ENCODE data around the gene RNU5B-1. TPM values are rescaled to one million over a fixed set of nuclear protein-coding genes. Genes with fewer than 3 reads are reported as not detected.

Gene RNU5B-1
- total and polyA plus RNA-seq, 2 of the 8 experiments (the other 6 are each of a cell fraction or from before 2014, with no cell fraction given), result not detected

DNA sequence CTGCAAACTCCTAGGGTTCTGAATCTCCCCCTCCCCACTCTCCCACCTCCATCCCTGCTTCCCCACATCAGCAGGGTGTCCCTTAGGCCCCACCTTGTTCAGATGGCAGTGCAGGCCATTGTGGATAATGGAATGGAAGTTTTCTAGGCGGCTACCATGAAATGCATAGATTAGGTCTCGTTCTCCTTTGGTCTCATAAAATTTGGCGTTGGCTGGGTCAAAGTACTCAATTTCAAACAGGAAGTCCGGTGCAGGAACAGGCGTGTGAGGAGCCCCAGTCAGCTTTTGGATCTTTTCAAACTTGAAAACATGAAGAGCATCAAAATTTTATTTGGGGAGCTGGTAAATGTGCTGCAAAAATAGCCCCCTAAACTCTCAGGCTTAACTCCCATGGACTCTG lies 38.0 kb upstream of the RNU5B-1 start:
- Histone ChIP-seq H2AFZ (ENCODE audit: low read length) (no peak overlapping the region), H3K9me3 (ENCODE audit: insufficient read depth in 2 of 2, low read depth in 1 of 2, low read length in 1 of 2) (no peaks in the 10 kb centered on the region), H4K91ac (replicated peaks; ENCODE audit: insufficient read length, low read length) (no peak overlapping the region), H2AK5ac (ENCODE audit: low read depth, low read length) (no peak overlapping the region), H3K27ac (ENCODE audit: low read depth, low read length) (no peak overlapping the region), H4K5ac (ENCODE audit: insufficient read length, low read depth, low read length) (no peak overlapping the region), H4K20me1 (replicated peaks in 1 of 2; ENCODE audit: control insufficient read depth in 1 of 2, insufficient read depth in 2 of 2, low read length in 2 of 2) (no peaks in the 10 kb centered on the region), H3K79me2 (ENCODE audit: control insufficient read depth in 1 of 2, insufficient read depth in 2 of 2, low read length in 2 of 2) (no peaks in the 10 kb centered on the region), H3K4me1 (replicated peaks in 1 of 4; ENCODE audit: control insufficient read depth in 3 of 4, insufficient read depth in 4 of 4, low read length in 3 of 4) (peaks cover 3 to 12% (median 4%) of the 10 kb centered on the region in 4 experiments; a peak in 5 of 7 replicates), H3K14ac (ENCODE audit: insufficient read length) (no peak overlapping the region), H3K9ac (replicated peaks in 1 of 4; ENCODE audit: extremely low read depth in 1 of 4, low read depth in 3 of 4, low read length in 3 of 4) (no peak overlapping the region), H3K27me3 (replicated peaks in 1 of 4; ENCODE audit: control insufficient read depth in 3 of 4, extremely low read depth in 1 of 4, insufficient read depth in 3 of 4, low read length in 3 of 4) (no peaks in the 10 kb centered on the region), H3K36me3 (ENCODE audit: control insufficient read depth in 2 of 4, insufficient read depth in 4 of 4, low read length in 3 of 4) (no peaks in the 10 kb centered on the region), H2BK20ac (ENCODE audit: low read length) (no peak overlapping the region), H3K56ac (replicated peaks; ENCODE audit: insufficient read length, low read depth, low read length) (no peak overlapping the region), H2BK120ac (replicated peaks; ENCODE audit: low read depth, low read length) (no peak overlapping the region), H3K23ac (ENCODE audit: insufficient read length) (no peak overlapping the region), H3K4ac (replicated peaks; ENCODE audit: insufficient read length, low read depth, low read length) (no peak overlapping the region), H4K8ac (ENCODE audit: extremely low read depth, insufficient read depth, low read length) (no peak overlapping the region), H3K4me2 (ENCODE audit: insufficient read depth in 1 of 2, low read depth in 2 of 2, low read length in 2 of 2) (no peak overlapping the region), H2BK12ac (ENCODE audit: low read depth, low read length) (no peak overlapping the region), H2BK5ac (ENCODE audit: low read depth, low read length) (no peak overlapping the region), H3K23me2 (ENCODE audit: low read depth, low read length) (no peaks in the 10 kb centered on the region), H2BK15ac (ENCODE audit: low read length) (no peak overlapping the region), H3K79me1 (ENCODE audit: low read depth, low read length) (no peaks in the 10 kb centered on the region; the same call in 1 of the 2 replicates), H3K4me3 (ENCODE audit: extremely low read depth in 1 of 4, insufficient read depth in 2 of 4, low read depth in 3 of 4, low read length in 4 of 4) (no peak overlapping the region), H3K18ac (ENCODE audit: extremely low read depth, low read length) (no peak overlapping the region)
- CTCF ChIA-PET (ENCODE audit: partially characterized antibody), result interaction anchor here (1.1 to 3.0 kb wide), 4 partner anchors 19 to 55 kb away, joined by 3 to 16 read pairs (median 9); partner anchors contain the start of genes CILP and PARP16
- POLR2A ChIA-PET (ENCODE audit: partially characterized antibody), result interaction anchor here (1.3 to 2.7 kb wide), 3 partner anchors 10 to 39 kb away, joined by 3 to 8 read pairs (median 7); partner anchors contain the start of gene RNU5B-1
- 92% methylated on average over 5 of the region's 5 CpGs; no CpG with 5 or more reads in 1 of the 2 experiments for WGBS, 2 experiments (ENCODE audit: extremely low coverage in 1 of 2, insufficient coverage in 1 of 2, insufficient read length in 1 of 2, insufficient replicate concordance in 2 of 2, low coverage in 1 of 2, low lambda C conversion rate in 2 of 2, missing lambda C conversion rate in 1 of 2)
- DNase-seq (ENCODE audit: low read depth in 1 of 2, low spot score in 2 of 2) (no peak), FAIRE-seq (no peak)
- no peak for TF ChIP-seq SP1 (IDR thresholded peaks at IDR 0.05; ENCODE audit: low read depth, low read length)
- TF ChIP-seq CEBPB (IDR thresholded peaks at IDR 0.05; ENCODE audit: low read depth, low read length), result no peak
- no peak for TF ChIP-seq TCF12 (IDR thresholded peaks at IDR 0.05; ENCODE audit: low read depth, low read length)
- TF ChIP-seq POU5F1 (IDR thresholded peaks at IDR 0.05; ENCODE audit: low read depth, low read length), result no peak
- no peak for TF ChIP-seq BACH1 (IDR thresholded peaks at IDR 0.05; ENCODE audit: low read length)
- no peak for TF ChIP-seq HDAC2 (IDR thresholded peaks at IDR 0.05; ENCODE audit: borderline replicate concordance in 1 of 2, low read depth in 2 of 2, low read length in 2 of 2)
- no peak for TF ChIP-seq NRF1 (IDR thresholded peaks at IDR 0.05; ENCODE audit: low read depth, low read length)
- TF ChIP-seq, protein P1, sequence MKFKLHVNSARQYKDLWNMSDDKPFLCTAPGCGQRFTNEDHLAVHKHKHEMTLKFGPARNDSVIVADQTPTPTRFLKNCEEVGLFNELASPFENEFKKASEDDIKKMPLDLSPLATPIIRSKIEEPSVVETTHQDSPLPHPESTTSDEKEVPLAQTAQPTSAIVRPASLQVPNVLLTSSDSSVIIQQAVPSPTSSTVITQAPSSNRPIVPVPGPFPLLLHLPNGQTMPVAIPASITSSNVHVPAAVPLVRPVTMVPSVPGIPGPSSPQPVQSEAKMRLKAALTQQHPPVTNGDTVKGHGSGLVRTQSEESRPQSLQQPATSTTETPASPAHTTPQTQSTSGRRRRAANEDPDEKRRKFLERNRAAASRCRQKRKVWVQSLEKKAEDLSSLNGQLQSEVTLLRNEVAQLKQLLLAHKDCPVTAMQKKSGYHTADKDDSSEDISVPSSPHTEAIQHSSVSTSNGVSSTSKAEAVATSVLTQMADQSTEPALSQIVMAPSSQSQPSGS (IDR thresholded peaks at IDR 0.05; ENCODE audit: low read length), result no peak
- no peak for TF ChIP-seq SP4 (IDR thresholded peaks at IDR 0.05; ENCODE audit: low read length)
- TF ChIP-seq RXRA (IDR thresholded peaks at IDR 0.05; ENCODE audit: insufficient read depth, low read depth, low read length), result no peak
- TF ChIP-seq CHD1 (IDR thresholded peaks at IDR 0.05; ENCODE audit: low read depth, low read length), result no peak
- no peak for TF ChIP-seq RBBP5 (IDR thresholded peaks at IDR 0.05; ENCODE audit: borderline replicate concordance, low read depth, low read length)
- TF ChIP-seq KDM4A (IDR thresholded peaks at IDR 0.05; ENCODE audit: low read depth, low read length, severe bottlenecking), result no peak
